Limb (tissue), 2 donors: ENCODE results near the gene PYHIN1.
"Not testable (repeated sequence)": the region's sequence is repeated elsewhere in the genome, so short reads cannot be mapped to it uniquely, and the experiment has no call there.

Experiments
- DNase-seq, 2 donors: peaks; one replicate each; pipeline ENCODE4 v3.0.0-alpha.2; 2016; ENCODE audit errors: extremely low spot score in 2 of 2

PYHIN1 gene

DNA sequence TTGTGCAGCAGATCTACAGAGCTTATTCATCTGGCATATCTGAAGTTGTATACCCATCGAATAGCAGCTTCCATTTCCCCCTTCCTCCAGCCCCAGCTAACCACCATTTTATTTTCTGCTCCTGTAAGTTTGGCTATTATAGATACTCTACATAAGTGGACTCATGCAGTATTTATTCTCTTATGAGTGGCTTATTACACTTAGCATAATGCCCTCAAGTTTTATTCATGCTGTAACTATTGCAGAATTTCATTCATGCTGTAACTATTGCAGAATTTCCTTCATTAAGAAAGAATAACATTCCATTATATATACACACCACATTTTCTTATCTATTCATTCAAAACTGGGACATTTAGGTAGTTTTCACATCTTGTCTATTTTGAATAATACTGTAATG is 47.9 kb downstream of the PYHIN1 start:
- DNase-seq, result no peak

DNA sequence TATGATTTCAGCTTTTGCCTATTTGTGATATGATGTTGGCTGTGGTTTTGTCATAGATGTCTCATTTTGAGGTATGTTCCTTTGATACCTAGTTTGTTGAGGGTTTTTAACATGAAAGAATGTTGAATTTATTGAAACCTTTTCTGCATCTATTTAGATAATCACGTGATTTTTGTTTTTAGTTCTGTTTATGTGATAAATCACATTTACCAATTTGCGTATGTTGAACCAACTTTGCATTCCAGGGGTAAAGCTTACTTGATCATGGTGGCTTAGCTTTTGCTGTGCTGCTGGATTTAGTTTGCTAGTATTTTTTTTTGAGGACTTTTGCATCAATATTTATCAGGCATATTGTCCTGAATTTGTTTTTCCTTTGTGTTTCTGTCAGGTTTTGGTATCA is 51.9 kb downstream of the PYHIN1 start:
- DNase-seq, result no peak

DNA sequence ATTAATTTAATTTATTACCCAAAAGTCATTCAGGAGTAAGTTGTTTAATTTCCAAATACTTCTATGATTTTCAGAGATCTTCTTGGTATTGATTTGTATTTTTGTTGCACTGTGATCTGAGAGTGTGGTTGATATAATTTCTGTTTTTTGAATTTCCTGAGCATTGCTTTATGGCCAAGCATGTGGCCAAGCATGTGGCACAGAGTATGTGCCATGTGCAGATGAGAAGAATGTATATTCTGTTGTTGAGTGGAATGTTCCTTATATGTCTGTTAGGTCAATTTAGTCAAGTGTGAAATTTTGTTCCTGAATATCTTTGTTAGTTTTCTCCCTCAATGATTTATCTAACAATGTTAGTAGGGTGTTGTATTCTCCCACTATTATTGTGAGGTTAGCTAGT is 53.0 kb downstream of the PYHIN1 start:
- DNase-seq, result no peak

DNA sequence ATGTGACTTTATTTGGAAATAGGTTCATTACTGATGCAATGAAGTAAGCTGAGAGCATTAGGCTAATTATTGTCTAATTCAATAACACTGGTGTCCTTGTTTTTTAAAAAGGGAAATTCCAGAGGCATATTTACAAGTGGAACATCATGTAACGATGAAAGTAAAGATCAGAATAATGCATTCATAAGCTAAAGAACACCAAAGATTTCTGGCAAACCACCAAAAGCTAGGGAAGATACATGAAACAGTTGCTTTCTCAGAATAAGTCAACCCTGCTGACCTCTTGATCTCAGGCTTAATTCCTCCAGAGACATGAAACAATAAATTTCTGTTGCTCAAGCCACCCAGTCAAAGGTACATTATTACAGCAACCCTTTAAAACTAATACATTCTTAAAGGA is 58.1 kb downstream of the PYHIN1 start:
- no peak for DNase-seq

DNA sequence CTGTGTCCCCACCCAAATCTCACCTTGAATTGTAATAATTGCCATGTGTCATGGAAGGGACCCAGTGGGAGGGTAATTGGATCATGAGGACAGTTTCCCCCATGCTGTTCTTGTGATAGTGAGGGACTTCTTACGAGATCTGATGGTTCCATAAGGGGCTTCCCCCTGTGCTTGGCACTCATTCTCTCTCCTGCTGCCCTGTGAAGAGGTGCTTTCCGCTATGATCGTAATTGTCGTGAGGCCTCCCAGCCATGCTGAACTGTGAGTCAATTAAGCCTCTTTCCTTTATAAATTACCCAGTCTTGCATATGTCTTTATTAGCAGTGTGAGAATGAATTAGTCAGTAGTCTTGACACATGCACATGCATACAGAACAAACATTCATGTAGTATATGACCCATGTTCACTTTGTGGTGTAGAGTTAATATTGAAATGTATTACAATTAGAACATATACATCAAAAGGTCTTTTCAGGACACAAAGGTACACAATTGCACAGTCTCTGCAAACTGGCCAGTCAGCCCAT is 61.5 kb downstream of the PYHIN1 start:
- no peak for DNase-seq

DNA sequence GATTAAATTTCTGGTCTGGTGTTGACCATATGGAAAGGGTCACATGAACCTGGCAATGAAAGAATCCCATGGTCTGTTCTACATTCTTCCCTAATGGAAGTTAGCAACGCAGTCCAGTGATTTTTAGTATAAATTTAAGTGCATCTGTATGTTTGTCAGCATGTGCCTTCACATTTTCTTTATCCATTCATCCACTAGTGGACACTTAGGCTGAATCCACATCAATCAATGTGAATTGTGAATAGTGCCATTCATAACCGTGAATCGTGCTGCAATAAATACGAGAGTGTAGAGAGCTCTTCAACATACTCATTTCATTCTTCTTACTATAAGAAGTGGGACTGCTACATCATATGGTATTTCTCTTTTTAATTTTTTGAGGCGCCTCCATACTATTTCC is 65.6 kb downstream of the PYHIN1 start:
- no peak for DNase-seq

DNA sequence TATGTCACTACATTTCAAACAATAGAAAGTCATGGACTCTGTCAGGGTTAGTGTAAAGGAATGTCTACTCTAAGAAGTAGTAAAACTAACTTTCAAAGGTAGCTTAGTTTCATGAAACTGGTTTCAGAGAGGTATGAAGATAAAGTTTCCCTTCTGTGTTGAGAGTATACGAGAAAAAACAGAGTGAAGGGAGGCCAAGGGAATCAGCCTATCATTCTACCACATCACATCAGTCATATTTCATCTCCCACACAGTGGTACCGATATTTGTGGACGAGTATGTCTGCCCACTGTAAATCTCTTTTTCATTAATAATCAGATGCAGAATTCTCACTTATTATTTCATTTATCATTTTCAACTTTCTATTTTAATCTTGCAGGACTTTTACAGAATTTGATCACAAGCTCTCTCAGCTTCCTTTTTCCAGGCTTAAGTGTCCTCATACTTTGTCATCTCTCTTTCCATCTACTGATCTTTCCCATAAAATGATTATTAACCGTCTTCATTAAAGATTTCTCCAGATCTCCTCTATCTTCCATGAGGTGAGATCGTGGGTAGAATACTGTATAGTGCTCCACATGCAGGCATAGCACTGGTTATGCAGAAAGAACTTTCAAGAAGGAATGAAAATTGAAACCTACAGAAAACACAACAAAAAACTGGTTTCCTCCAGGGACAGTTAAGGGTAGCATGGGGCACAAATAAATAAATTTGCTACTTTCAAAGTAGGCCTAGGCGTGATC is 66.9 kb downstream of the PYHIN1 start:
- DNase-seq, result no peak

DNA sequence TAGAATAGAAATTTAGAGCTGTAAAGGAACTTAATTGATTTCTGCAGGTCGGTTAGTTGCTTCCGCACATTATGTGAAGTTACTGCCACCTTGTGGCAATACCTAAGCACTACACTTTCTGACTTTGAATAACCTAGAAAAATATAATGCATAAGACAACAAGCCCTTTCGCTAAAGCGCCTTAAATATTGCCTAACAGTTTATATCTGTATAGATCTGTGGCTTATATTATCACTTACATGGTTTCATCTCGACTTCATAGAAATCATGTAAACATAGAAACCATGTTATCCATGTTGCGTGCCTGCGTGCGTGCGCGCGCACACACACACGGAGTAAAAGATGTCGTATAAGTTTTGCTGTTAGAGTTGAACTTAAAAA is 67.4 kb downstream of the PYHIN1 start:
- peak; percentile 57 to 80 for DNase-seq

DNA sequence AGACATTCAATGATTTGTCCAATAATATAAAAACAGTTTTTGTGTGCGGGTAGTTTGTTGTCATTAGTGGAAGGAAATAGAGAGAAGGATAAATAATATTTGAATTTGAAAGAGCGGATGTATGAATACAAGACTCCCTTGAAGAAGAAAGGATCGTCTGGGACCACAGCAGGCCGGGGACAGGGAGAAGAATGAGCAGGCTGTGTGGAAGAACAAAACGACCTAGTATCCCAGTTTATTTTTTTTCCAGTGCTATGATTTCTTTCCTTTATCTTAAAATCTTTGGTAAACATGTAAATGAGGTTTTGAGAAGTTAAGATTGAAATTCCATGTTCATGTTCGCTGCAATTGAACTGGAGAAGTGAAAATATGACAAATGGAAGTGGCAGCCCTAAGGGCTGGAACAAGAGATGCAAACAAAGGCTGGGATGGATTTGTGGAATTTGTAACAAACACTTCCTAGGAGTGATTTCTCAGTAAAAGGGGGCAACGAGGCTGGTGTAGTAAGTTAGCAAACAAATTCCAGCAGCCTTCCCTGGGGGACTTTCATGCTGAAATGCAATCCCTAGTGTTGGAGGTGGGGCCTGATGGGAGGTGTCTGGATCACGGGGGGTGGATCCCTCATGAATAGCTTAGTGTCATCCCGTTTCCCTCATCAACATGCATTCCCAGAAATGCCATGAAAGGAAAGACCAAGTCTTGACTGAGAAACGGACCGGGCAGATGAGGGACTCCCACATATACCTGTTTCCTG is 68.1 kb downstream of the PYHIN1 start:
- peak; percentile 61 to 70 for DNase-seq

DNA sequence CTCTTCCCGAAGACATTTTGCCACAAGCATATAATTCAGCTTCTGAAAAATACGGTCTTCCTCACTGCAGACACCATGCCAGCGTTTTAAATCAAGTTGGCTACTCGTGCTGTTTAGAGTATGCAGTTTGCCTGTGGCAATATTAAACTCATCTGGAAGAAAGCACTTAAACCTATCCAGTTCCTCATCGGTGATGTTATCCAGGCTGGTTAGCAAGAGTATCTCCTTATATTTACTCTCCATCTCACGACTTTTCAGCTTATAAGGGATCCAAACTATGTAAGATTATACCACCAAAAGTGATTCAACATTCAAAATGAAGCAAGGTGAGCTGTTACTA is 68.7 kb downstream of the PYHIN1 start:
- no peak for DNase-seq

DNA sequence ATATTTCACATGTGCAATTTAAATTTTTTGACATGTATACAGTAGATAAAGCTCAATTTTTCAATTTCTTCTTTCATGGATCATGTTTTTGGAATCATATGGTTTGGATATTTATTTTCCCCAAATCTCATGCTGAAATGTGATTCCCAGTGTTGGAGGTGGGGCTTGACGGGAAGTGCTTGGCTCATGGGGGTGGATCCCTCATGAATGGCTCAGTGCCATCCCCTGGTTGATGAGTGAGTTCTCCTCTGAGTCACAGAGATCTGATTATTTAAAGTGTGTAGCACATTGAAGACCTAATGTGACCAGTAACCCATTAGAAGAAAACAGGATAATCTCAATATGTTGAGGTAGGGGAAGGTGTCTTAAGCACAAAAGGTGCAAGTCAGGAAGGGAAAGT is 69.3 kb downstream of the PYHIN1 start:
- peak; percentile 52 to 69 for DNase-seq

DNA sequence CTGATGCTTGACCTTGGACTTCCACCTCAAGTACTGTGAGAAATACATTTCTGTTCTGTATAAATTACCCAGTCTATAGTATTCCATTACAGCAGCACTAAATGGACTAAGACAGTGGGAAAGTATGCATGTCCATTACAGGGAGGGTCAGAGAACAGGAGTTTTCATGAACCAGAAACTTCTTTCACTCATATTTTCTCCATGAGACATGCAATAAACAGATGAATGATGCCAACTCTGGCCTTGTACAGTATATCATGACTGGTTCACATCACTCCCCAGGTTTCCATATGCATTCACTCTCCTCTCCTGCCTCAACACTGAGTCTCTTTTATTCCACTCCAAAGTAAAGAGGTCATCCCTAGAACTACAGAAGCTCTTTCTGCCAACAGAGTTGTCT is 73.8 kb downstream of the PYHIN1 start:
- DNase-seq, result no peak

DNA sequence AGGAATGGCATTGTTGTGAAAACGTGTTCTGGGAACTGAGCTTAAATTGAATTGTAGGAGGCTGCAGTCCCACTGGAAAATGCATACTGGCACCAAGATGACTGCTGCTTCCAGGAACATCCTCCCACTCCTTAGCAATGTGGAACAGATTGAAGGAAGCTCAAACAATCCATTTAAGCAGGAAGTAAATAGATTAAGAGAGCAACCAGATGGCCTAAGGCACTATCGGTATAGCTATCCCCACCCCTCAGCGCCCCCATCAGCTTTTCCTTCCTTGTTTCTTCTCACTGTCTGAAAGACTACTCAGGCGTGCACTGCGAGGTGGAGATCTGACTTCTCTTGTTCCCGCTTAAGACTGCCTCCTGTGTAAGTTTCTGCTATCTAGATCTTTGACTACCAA is 74.3 kb downstream of the PYHIN1 start:
- peak in 1 of 2 donors; percentile 8 for DNase-seq

DNA sequence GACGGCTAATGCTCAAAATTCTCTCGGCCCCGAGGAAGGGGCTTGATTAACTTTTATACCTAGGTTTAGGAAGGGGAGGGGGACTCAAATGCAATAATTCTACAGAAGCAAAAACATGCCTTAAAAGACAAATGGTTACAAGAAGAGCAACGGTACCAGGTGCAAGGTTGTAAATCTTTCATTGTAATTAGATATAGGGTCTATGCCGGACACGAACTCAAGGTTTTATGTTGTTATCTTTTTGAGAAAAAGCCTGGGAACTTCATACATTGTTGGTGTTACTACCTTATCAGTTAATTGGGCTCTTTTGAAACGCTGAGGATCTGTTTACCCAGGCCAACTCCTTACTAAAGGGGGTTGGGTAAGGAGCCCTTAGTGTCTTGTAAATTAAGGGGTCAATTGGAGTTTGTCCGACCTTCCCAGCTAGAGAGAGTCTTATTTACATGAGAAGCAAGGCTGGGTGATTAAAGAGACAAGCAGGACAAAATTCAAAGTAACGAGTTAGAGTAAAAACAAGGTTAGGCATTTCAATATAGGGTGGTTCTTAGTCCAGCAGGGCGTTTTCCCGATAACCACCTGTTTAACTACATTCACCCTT is 75.0 kb downstream of the PYHIN1 start:
- DNase-seq, result not testable (repeated sequence)

DNA sequence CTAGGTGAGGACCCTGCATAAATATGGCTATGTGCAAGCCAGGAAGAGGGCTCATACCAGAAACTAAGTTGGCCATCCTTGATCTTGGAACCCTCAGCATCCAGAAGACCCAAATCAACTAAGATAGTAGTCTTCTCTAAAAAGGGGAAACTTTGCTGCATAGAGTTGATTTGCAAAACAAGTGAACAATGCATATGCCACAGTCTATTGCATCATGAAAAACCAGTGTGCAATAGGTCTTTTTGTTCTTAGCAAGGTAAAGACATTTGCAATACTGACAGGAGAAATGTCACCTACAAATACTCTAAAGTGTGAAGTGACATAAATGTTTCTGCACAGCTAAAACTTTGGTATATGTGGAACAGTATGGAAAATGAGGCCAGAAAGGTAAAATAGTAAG is 76.4 kb downstream of the PYHIN1 start:
- no peak for DNase-seq

DNA sequence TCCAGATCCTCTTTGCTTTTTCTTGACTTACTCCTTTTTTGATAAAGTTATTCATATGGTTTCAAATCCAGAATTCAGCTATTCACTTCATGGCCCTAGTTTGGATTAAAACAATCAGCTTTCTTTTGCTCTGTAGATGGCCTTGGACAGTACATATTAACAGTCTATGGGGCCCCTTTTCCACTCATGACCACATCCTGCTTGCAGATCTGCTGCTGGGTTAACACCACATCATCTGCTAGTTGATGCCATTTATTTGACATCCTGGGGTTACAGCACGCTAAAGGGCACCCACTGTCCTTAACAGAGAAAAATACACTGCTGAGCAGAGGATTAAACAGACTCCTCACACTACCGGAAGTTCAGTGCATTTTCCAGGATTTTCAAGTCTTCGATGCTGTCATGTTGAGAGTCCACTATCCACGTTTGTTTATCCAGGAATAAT is 77.4 kb downstream of the PYHIN1 start:
- DNase-seq, result no peak

DNA sequence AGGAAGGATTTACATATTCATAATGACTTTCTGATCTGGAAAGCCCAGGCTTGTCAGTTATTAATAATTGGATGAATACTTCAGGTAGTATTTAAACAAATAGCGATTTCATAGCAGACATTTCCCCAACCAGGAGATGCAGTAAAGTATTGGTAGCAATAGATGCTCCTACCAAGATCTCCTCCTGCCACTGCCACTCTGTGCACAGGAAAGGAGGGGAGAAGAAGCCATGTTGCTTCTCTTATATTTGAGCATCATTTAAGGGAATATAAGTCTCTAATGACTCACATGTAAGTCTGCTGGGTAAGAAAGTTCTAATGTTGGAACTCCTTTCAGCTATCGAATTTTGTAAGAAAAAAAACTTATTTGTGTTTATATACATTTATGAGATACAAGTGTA is 77.9 kb downstream of the PYHIN1 start:
- no peak for DNase-seq

DNA sequence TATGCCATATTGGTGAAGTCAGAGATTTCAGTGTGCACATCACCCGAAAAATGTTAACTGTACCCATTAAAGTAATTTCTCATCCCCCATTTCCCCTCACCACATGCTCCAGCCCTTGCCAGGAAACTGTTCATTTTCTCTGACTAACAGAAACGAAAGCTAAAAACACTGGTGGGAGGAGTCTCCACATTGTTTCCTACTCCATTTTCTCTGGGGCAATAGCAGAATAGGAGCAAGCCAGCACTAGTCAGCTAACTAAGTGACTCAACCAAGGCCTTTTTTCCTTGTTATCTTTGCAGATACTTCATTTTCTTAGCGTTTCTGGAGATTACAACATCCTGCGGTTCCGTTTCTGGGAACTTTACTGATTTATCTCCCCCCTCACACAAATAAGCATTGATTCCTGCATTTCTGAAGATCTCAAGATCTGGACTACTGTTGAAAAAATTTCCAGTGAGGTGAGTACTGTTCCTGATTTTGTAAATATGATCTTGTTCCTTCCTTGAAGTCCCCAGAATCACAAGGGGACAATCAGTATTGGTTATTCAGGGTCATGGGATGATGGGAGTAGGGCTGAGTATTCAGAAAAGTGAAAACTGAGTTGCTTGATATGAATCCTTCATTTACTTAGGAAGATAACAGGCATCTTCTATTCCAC is 78.5 kb downstream of the PYHIN1 start, which contains the start of gene IFI16:
Gene IFI16 (plus strand): TSS at position 204 of the 658 bp plus-strand sequence. CDS start 4,774 bp downstream, outside the sequence.
- DNase-seq, result peak in 1 of 2 donors; percentile 60

DNA sequence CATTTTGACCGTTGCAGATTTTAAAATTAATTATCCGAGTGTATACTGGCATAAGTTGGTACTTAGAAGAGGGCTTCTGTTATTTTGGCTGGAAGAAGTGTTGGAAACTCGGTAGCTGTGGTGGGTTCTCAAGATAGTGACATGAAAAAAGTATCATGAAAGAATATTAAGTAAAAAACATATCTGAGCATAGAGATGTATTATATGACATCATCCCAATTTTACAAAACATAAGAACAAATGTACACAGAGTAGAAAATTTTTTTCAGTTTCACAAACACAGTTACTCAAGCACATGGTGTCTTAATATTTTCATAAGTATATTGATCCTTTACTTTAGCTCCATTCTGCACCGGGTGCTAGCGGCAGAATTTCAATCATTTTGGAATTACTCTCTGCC is 79.0 kb downstream of the PYHIN1 start:
- DNase-seq, result no peak

DNA sequence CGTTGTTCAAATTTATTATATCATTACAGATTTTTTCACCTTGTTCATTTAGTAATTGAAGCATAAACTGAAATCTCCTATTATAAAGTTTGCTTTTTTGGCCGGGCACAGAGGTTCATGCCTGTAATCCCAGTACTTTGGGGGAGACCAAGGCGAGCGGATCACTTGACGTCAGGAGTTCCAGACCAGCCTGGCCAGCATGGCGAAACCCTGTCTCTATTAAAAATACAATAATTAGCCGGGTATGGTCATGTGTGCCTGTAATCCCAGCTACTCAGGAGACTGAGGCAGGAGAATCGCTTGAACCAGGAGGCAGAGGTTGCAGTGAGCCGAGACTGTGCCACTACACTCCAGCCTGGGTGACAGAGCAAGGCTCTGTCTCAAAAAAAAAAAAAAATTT is 79.6 kb downstream of the PYHIN1 start:
- not testable (repeated sequence) for DNase-seq

DNA sequence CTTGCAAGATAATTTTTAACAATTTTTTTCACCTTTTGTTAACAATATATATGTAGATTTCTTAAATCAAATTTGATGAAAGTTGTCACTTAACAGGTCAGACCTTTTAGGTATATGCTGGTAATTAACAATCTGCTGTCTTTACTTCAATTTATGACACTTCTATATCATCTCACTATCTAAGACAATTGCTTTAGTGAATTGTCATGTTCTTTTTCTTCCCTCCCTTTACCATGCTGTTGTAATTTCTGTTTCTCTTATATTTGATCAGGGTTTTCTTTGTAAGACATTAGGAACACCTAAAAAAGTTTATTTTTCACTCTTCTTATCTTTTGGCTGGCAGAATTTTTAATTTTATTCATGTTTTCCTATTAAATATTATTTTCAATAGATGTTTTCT is 80.4 kb downstream of the PYHIN1 start:
- DNase-seq, result no peak

DNA sequence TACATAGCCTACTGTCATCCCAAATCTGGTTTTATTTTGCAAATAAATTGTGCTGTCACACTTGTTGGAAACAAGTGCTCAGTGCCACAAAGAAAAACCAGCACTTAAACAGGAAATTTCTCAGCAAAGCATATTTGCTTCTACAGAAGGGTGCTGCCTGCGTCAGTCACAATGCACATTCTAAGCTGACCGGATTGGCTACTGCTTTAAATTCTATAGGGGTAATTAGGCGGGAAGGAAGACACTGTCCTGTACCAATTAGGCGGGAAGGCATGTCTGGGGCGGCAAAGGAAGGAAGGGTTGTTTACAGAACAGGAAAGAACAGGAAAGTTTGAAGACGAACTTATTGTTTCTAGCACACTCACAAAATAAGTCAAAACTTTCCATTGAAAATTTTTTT is 81.1 kb downstream of the PYHIN1 start:
- DNase-seq, result no peak
